CD14-positive monocyte (primary cell): Measurements from ENCODE around the gene C9orf78. TPM values are rescaled to one million over a fixed set of nuclear protein-coding genes. Genes with fewer than 3 reads are reported as not detected.

Source experiments
- DNase-seq, 3 donors: peaks; one replicate each; pipeline ENCODE4 v3.0.0-alpha.2; 2011 to 2022
- H2AFZ ChIP-seq: 2 replicates; pipeline ENCODE4 v1.6.0; 2012; ENCODE audit warnings: mild to moderate bottlenecking, low read depth, low read length, inconsistent platforms; ENCODE audit not compliant: insufficient read depth, poor library complexity, severe bottlenecking
- H3K27ac ChIP-seq, 2 donors: 1 replicate in 1 of 2; 2 replicates in 1 of 2; pipeline ENCODE4 v1.5.1; 2012 to 2013; ENCODE audit warnings: low read length in 2 of 2, control low read depth in 1 of 2, inconsistent platforms in 1 of 2, low read depth in 1 of 2, mild to moderate bottlenecking in 1 of 2
- H3K27me3 ChIP-seq, 2 donors: one replicate each; pipeline versions ENCODE4 v1.6.0 to v1.6.1; 2011 to 2013; ENCODE audit warnings: low read length in 2 of 2; ENCODE audit not compliant: control insufficient read depth in 2 of 2, insufficient read depth in 2 of 2
- H3K36me3 ChIP-seq, 2 donors: replicated peaks in 1 of 2; 1 replicate in 1 of 2; 2 replicates in 1 of 2; pipeline versions ENCODE4 v1.5.1 to v1.6.1; 2012 to 2013; ENCODE audit warnings: low read length in 2 of 2, control low read depth in 1 of 2, inconsistent platforms in 1 of 2, mild to moderate bottlenecking in 1 of 2; ENCODE audit not compliant: insufficient read depth in 2 of 2, control insufficient read depth in 1 of 2
- H3K4me1 ChIP-seq, 2 donors: 1 replicate in 1 of 2; 2 replicates in 1 of 2; pipeline versions ENCODE4 v1.5.1 to v1.6.1; 2012 to 2013; ENCODE audit warnings: low read length in 2 of 2, control low read depth in 1 of 2, inconsistent platforms in 1 of 2, mild to moderate bottlenecking in 1 of 2, moderate library complexity in 1 of 2; ENCODE audit not compliant: insufficient read depth in 2 of 2, control insufficient read depth in 1 of 2
- H3K4me2 ChIP-seq: replicated peaks from 2 replicates; pipeline ENCODE3; 2012; ENCODE audit warnings: low read length, moderate library complexity, mild to moderate bottlenecking; ENCODE audit not compliant: poor library complexity, severe bottlenecking; ENCODE audit errors: extremely low read depth
- H3K4me3 ChIP-seq, 3 experiments: fragments of 200-600 bp in 1 of 3; sonication (generic) in 1 of 3; replicated peaks in 1 of 3; 1 replicate in 2 of 3; 2 replicates in 1 of 3; pipeline ENCODE4 v1.5.1; 2011 to 2013; ENCODE audit warnings: low read length in 3 of 3, mild to moderate bottlenecking in 3 of 3, control low read depth in 2 of 3, low read depth in 2 of 3, inconsistent platforms in 1 of 3, moderate library complexity in 1 of 3
- H3K79me2 ChIP-seq: 2 replicates; pipeline ENCODE4 v1.6.0; 2012; ENCODE audit warnings: mild to moderate bottlenecking, control low read depth, inconsistent platforms, low read length, moderate library complexity; ENCODE audit not compliant: insufficient read depth
- H3K9ac ChIP-seq: 2 replicates; pipeline ENCODE4 v1.6.0; 2017; ENCODE audit warnings: low read length, mild to moderate bottlenecking; ENCODE audit not compliant: insufficient read depth, poor library complexity, severe bottlenecking
- H3K9me3 ChIP-seq, 2 donors: replicated peaks in 1 of 2; 1 replicate in 1 of 2; 2 replicates in 1 of 2; pipeline versions ENCODE4 v1.5.1 to v1.6.1; 2012 to 2013; ENCODE audit warnings: low read length in 2 of 2, control low read depth in 1 of 2; ENCODE audit not compliant: control insufficient read depth in 1 of 2, insufficient read depth in 1 of 2
- H4K20me1 ChIP-seq: 2 replicates; pipeline ENCODE4 v1.6.0; 2012; ENCODE audit warnings: mild to moderate bottlenecking, low read length, control low read depth, moderate library complexity; ENCODE audit not compliant: insufficient read depth
- H3K27ac Mint-ChIP-seq, 7 donors: one replicate each; pipeline ENCODE4 v1.8.0; 2020; ENCODE audit warnings: mild to moderate bottlenecking in 7 of 7, mixed read lengths in 7 of 7, moderate library complexity in 6 of 7, inconsistent platforms in 2 of 7
- H3K27me3 Mint-ChIP-seq, 3 donors: one replicate each; pipeline ENCODE4 v1.8.0; 2021 to 2022; ENCODE audit warnings: low read depth in 3 of 3, mild to moderate bottlenecking in 3 of 3, mixed read lengths in 3 of 3, moderate library complexity in 3 of 3, inconsistent platforms in 1 of 3
- H3K36me3 Mint-ChIP-seq, 2 donors: one replicate each; pipeline ENCODE4 v1.8.0; 2020; ENCODE audit warnings: mixed read lengths in 2 of 2, inconsistent platforms in 1 of 2, mild to moderate bottlenecking in 1 of 2
- H3K4me1 Mint-ChIP-seq: one replicate; pipeline ENCODE4 v1.8.0; 2020; ENCODE audit warnings: mild to moderate bottlenecking, mixed read lengths
- H3K4me3 Mint-ChIP-seq, 2 donors: one replicate each; pipeline ENCODE4 v1.8.0; 2020; ENCODE audit warnings: mild to moderate bottlenecking in 2 of 2, mixed read lengths in 2 of 2, moderate library complexity in 1 of 2
- H3K9me3 Mint-ChIP-seq, 7 donors: one replicate each; pipeline ENCODE4 v1.8.0; 2020 to 2022; ENCODE audit warnings: mixed read lengths in 7 of 7, mild to moderate bottlenecking in 6 of 7, moderate library complexity in 6 of 7, inconsistent platforms in 2 of 7
- WGBS: methylation state at CpG from one replicate; pipeline ENCODE4 v1.1.5; 2013; ENCODE audit warnings: missing lambda C conversion rate; ENCODE audit not compliant: insufficient coverage; 5-methylcytosine and 5-hydroxymethylcytosine counted together
- intact Hi-C, 2 donors: fragments of 100-400 bp; cut with micrococcal nuclease; formaldehyde crosslinking; loops; one replicate each; pipeline versions ENCODE4 v1.15.0 to v1.15.1; 2023
- polyA plus RNA-seq, 3 donors: library from polyadenylated mRNA; depleted of rRNA in 1 of 3; unstranded in 2 of 3; stranded (reverse) in 1 of 3; fragments of 300-500 nt in 2 of 3; fragments of >200 nt in 1 of 3; fragmentation: Illumina TruSeq in 2 of 3; gene quantifications; 1 replicate in 2 of 3; 2 replicates in 1 of 3; pipeline ENCODE4 v1.2.3, GENCODE V29; 2012 to 2021
- TF ChIP-seq, protein P1 (sequence below): fragments of 200-600 bp; IDR thresholded peaks from one replicate; pipeline ENCODE4 v1.8.0; 2022; ENCODE audit warnings: antibody characterized with exemption, mild to moderate bottlenecking

The C9orf78 gene
- polyA plus RNA-seq, 3 donors: 53.3 to 82.4 (median 65.5) TPM

- no peaks in the 10 kb centered on the region for H3K27me3 ChIP-seq
- no peaks in the 10 kb centered on the region for H3K27me3 Mint-ChIP-seq
- H3K4me1 Mint-ChIP-seq: peaks cover 35% of the 10 kb centered on the region
- peaks cover 33 to 34% of the 10 kb centered on the region in 2 donors for H3K4me1 ChIP-seq
- peak within 1 kb of the TSS; percentile 53 to 71 for H3K27ac ChIP-seq
- H3K36me3 Mint-ChIP-seq: peaks cover 7 to 23% of the 10 kb centered on the region in 2 donors
- intact Hi-C loops: loop anchor here in 1 of 2 donors (5.0 kb wide), 1 partner anchor 34 kb away; the partner anchor contains the start of genes C9orf78 and USP20
- peak within 1 kb of the TSS; percentile 87 for H3K9ac ChIP-seq
- peak within 1 kb of the TSS; percentile 88 for H3K4me2 ChIP-seq
- peaks cover 22% of the 10 kb centered on the region for H4K20me1 ChIP-seq
- peaks cover 27% of the 10 kb centered on the region for H3K79me2 ChIP-seq
- peak within 1 kb of the TSS; percentile 86 to 96 (median 93) for H3K27ac Mint-ChIP-seq
- H3K9me3 ChIP-seq: no peaks in the 10 kb centered on the region
- H2AFZ ChIP-seq: peak within 1 kb of the TSS; percentile 90
- peak within 1 kb of the TSS; percentile 53 to 80 (median 79) for H3K4me3 ChIP-seq
- H3K9me3 Mint-ChIP-seq: no peaks in the 10 kb centered on the region
- under 1% methylated on average over 89 of the region's 93 CpGs for WGBS
- H3K4me3 Mint-ChIP-seq: peak within 1 kb of the TSS; percentile 90 to 95
- TF ChIP-seq, protein P1, sequence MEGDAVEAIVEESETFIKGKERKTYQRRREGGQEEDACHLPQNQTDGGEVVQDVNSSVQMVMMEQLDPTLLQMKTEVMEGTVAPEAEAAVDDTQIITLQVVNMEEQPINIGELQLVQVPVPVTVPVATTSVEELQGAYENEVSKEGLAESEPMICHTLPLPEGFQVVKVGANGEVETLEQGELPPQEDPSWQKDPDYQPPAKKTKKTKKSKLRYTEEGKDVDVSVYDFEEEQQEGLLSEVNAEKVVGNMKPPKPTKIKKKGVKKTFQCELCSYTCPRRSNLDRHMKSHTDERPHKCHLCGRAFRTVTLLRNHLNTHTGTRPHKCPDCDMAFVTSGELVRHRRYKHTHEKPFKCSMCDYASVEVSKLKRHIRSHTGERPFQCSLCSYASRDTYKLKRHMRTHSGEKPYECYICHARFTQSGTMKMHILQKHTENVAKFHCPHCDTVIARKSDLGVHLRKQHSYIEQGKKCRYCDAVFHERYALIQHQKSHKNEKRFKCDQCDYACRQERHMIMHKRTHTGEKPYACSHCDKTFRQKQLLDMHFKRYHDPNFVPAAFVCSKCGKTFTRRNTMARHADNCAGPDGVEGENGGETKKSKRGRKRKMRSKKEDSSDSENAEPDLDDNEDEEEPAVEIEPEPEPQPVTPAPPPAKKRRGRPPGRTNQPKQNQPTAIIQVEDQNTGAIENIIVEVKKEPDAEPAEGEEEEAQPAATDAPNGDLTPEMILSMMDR: no peak
- H3K36me3 ChIP-seq: peaks cover 6 to 12% of the 10 kb centered on the region in 2 donors
- DNase-seq: peak; percentile 86 to 91 (median 91)
These were observed 32.0 kb downstream of the C9orf78 start, which contains the start of gene TOR1B for GRCh38 chr9:129802833-129803675. Gene TOR1B, plus strand, starts transcription at chr9:129803184. Its CDS starts 29 bp downstream, at chr9:129803213.

DNA sequence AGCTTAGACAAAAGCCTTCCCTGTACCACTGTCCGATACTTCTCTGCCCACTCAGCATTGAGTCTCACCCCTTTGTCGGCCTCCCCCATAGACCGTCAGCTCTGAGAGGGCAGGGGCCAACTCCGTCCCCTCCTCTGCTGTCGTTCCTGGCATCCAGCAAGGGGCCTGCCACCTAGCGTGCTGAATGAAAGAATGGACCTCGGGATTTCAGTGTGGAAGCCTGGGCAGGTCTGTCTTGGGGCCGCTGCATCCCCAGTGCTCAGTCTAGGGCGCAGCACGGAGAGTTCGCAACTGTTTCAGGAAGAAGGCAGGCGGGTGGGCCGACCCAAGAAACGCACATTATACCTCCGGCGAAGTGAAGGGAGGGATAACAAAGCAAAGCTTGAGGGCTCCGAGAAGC is 33.6 kb downstream of the C9orf78 start:
- DNase-seq: no peak
- Histone ChIP-seq H2AFZ (peak overlapping the region; percentile 42), H3K9ac (no peak overlapping the region), H3K36me3 (no peaks in the 10 kb centered on the region), H3K9me3 (no peaks in the 10 kb centered on the region), H3K4me3 (no peak overlapping the region), H3K27me3 (no peaks in the 10 kb centered on the region), H3K4me2 (no peak overlapping the region), H3K79me2 (peaks cover 14% of the 10 kb centered on the region), H3K4me1 (peaks cover 26 to 28% of the 10 kb centered on the region in 2 donors), H3K27ac (no peak overlapping the region), H4K20me1 (peaks cover 12% of the 10 kb centered on the region)
- no peaks in the 10 kb centered on the region for H3K9me3 Mint-ChIP-seq
- H3K4me1 Mint-ChIP-seq: peaks cover 25% of the 10 kb centered on the region
- peaks cover 0 to 10% of the 10 kb centered on the region in 2 donors for H3K36me3 Mint-ChIP-seq
- intact Hi-C loops: loop anchor here in 1 of 2 donors (5.0 kb wide), 1 partner anchor 36 kb away; the partner anchor contains the start of genes C9orf78 and USP20
- H3K4me3 Mint-ChIP-seq: no peak overlapping the region
- WGBS: 90% methylated on average over 11 of the region's 17 CpGs
- H3K27me3 Mint-ChIP-seq: no peaks in the 10 kb centered on the region
- TF ChIP-seq, protein P1: no peak
- H3K27ac Mint-ChIP-seq: peak overlapping the region in 1 of 7 donors; percentile 0
